ENCODE measurements around the gene NISCH.

NISCH gene

DNA sequence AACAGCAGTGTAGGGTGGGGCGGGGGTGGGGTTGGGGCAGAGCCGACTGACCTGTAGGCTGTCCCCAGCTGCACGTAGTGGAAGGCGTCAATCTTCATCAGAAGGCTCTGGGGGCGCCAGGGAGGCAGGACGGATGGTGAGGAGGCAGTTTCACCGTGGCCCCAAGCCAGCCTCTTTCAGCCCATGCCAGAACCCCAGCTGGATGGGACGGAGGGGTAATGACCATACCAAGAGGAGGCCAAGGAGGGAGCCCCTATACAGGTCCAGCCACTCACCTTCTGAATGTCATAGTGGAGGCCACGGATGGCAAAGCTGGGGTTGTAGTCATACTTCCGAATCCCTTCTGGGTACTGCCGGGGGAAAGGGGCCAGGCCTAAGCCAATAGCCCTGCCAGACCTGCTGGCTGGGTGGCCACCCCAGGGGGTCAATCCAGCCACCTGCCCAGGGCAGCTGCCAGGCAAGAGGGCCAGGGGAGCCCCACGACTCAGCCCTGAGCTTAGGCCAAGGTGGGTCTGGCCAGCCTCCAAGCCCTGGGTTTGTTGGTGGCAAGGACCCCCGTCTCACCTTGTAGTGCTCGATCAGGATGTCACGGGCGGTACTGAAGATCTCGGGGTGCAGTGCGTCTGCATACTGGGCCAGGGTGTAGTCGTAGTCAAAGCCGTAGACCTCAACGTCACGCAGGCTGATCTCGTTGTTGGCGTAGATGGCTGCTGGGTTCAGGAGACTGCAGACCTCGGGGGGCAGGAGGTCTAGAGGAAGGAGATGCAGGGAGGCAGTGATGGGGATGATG, 73.4 kb downstream of the NISCH start:
- no peak for DNase-seq

DNA sequence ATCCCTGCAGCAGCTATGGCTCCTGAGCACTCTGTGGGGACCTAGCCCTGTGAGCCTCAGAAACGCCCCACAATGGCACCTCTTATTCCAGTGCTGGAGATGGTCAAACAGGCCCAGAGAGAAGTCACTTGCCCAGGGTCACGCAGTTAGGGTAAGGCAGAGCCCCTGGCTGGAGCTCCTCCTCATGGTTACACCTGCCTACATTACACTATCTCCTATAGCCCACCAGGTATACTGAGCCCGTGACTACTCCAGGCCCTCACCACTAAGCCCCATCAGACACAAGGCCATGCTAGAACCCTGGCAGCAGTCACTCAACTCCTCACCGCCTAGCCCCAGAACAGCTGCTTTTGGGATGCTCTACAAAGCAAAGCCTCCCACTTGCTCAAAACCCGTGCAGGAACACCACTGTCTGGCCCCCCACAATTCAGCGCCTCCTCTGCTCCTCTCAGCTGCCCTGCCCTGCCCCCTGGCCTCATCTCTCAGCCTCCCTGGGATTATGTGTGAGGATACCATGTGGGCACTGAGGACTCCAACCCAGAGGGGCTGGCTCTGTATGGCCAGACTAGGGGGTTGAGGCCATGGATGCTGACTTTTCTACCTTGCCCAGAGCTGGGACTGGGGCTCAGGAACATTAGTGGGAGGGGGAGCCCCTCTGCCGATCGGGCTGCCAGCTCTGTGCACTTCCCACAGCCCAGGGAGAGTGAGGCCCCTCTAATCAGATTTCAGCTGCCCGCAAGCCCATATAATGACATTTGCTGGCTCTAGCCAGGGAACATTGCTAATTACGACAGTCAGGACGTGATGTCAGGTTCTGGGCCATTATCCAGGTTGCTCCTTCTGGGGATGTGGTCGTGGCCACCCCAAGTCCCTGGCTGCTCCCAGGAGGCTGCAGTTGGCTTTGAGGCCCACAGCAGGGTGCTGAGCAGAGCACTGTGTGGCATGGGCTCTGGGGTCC, 74.3 kb downstream of the NISCH start:
- no peak for DNase-seq

DNA sequence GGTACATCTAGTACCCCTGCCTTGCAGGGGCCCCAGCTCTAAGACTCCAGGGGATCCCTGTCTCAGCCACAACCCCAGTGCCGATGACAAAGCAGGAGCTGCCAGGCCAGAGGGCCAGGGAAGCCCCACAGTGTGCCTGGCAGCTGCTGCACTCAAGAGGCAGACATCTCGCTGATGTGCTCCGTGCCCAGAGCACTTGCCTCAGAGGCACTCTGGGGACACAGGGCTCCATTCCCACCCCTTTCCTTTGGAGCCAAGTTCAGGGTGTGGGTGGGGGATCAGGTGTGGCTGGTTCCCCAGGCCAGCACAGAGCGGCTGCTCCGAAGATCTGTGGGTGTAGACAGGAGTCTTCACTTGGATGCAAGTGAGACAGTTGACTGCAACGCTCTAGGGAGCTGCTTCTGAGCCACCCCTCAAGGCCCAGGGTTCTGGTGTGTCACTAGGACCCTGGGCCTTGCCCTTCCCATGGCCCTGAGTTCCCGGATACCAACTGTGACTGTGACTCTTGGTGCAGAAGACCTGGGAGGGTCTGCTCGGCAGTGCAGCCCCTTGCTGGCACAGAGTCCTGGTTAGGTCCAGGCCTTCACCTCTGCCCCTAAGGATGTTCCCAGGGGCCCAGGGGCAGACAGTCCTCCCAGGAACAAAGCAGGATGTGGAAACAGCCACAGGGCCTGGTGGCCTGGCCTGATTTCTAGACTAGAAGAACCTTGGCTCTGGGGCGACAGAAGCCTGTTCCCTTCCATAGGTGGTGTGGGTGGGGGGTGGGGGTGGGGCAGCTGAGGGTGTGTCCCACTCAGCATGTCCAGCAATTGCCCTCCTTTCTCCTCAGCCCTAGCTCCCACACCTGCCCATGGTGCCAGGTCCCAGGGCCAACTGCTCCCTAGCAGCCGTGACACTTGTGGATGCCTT, 75.8 kb downstream of the NISCH start:
- no peak for DNase-seq

DNA sequence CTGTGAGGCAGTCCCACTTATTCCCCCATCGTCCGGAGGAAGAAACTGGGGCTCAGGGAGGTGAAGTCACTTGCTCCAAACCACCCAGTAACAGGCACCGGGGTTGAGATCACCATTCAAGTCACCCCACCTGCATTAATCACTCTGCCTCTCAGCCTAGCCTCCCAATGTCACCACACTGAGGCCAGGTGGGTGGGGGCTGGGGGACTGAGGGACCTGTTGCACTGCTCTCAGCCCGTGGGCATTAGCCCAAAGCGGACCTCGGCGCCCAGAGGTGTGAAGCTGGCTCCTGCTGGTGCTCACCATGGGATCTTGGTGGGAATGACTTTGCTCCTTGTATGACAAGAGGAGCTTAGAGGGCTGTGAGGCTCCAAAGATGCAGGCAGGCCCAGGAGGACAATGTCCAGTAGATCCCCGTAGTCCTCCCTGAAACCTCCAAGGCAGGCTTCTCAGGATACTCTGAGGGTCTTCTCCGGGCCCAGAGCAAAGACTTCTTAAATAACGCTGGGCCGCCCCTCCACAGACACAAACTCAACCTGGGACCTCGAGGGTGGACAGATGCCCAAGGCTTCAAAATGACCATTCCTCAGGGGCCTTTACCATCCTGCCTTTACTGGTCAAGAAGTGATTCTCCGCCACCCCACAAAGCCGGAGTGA, 76.6 kb downstream of the NISCH start:
- no peak for DNase-seq

DNA sequence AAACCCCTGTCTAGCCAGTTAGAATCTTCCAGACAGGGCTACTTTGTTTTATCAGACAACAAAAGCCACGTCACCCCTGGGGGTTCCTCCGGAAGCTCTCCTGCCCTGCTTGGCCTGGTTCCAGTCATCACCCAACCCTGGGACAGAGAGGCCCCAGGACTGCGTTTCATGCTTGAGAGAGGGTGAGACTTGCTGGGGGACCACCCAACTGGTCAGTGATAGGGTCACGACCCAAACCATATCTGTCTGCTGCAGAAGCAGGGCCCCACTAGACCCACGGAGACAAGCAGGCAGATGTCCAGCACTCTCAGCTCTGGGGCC, 77.1 kb downstream of the NISCH start:
- peak; percentile 29 for DNase-seq

DNA sequence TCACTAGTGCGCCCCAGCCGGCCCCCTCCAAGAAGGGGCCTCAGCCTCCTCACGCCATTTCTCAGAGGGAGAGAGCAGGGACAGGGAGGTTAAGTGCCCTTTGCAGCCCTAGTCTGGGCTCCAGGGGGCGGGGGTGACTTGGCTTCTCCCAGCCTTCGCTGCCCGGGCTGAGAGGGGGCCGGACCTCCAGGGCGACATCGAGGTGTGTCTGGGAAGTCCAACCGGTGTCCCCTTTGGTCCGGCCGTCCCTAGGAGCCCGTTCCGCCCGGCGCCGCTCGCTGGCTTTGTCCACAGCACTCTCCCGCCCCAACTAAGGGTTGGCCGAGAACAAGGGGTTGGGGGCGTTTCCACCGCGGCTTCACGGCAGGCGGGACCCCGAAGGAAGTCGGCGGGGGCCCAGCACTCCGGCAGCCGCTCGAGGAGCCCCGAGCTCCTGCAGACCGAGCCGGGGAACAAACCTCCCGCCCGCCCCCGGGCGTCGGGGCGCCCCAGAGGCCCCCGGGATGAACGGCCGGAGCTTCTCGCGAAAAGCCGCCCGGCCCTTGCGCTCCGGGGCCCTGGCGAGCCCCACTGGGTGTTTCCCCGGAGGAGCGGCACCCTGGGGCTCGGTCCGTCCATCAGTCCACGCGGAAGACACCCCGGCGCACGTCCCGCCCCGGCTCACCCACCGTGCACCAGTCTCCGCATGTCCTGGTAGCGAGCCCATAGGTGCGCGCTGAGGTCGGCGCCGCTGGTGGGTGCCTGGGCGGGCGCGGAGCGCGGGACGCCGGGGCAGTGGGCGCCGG, 77.6 kb downstream of the NISCH start:
- DNase-seq = peak; percentile 41

DNA sequence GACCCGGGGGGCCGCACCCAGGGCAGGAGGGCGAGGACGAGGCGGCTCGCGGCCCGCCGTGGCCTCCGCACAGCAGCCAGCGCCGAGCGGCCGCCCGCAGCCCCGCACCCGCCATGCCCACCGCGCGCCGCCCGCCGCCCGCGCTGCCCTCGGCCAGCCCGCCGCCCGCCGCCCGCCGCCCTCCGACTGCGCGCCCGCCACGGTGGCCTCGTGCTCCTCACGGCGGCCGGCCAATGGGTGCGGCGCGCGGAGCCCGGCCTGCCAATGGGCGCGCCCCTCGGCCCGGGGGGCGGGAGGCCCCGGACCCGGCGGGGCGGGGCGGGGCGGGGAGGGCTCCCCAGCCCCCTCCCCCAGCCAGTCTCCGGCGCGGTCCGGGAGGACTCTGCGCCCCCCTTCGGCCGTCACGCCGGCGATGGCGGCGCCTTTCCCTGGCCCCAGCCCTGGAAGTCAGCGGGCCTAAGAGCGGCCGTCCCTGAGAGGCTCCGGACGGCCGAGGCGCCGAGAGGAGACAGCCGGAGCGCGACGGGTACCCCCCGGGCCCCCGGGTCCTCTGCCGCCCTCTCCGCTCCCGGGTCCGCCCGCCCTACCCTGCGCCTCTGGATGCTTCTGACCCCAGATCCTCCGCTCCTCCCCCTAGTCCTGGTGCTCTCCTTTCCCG, 78.3 kb downstream of the NISCH start, which contains the start of gene NT5DC2:
NT5DC2 (minus strand) TSS at position 235 of the 658 bp plus-strand sequence; CDS start at position 115, 120 bp downstream.
- peak; percentile 74 for DNase-seq

DNA sequence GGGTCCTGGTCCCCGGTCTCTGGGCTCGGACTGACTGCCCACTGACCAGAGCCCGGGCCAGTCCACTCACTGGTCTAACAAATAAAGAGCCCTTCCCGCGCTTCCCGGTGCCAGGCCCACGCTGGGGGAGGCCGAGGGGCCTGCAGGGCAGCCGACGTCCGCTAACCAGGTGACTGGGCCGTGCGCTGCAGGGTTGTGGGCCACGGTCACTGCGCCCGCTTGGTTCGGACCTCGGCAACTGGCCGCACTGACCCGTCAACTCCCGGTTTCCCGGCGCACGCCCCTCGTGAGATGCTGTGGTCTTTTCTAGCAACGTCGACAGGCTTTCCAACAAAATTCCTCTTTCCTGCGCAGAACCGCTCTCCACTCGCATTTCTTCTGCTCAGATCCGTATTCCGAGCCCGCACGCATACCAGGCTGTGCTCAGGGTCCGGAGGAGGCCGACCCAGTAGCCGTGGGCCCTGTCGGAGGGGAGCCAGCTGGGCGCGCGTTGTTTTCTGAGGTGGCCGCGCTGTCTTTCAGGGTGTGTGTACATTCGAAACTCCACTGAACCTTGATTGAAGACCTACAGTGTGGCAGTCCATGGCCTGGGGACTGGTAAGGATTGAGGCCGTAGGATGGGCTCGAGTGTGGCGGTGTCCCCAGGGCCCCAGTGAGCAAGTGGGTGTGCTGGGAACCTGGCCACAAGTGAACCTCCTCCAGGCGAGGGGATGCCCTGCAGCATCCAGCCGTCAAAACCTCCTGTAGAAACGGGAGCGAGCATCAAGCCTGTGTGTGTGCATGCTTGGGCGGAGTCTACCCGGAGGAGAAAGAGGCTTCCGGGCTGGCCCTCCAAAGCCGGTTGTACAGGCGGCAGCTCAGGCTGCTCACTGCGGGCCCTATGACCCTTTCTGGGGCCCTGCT, 79.1 kb downstream of the NISCH start:
- DNase-seq = no peak

DNA sequence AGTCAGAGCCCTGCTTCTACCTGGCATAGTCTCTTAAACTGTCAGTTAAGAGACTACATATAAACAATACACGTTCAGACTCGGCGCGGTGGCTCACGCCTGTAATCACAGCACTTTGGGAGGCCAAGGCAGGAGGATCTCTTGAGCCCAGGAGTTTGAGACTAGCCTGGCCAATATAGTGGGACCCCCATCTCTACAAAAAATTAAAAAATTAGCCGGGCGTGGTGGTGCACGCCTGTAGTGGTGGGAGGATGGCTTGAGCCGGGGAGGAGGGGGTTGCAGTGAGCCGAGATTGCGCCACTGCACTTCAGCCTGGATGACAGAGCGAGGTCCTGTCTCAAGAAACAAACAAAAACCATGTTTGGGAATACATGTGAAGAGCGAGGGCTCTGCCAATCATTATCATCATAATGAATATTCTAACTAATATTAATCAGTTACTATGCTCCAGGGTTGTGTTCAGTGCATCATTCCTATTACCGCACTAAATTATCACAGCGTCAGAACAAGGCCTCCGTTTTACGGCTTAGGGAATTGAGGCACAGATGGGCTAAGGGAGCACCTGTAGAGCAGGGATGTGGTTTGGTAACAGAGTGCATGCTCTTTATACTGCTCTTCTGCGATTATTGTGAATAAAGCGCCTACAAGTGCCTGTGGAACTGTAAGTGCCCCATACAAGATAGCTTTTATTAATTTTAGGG, 80.2 kb downstream of the NISCH start:
- no peak for DNase-seq

DNA sequence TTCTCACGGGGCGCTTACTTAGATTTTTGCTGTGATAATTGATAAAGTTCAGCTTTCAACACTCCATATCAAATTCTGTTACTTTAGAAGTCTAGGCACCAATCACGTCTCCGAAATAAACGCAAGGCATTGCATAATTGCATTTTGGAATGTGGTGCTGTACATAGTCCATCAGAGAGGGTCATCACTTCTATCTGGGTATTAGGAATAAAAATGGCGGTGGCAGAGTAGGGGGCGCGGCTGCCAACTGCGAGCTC, 80.6 kb downstream of the NISCH start:
- DNase-seq = no peak

DNA sequence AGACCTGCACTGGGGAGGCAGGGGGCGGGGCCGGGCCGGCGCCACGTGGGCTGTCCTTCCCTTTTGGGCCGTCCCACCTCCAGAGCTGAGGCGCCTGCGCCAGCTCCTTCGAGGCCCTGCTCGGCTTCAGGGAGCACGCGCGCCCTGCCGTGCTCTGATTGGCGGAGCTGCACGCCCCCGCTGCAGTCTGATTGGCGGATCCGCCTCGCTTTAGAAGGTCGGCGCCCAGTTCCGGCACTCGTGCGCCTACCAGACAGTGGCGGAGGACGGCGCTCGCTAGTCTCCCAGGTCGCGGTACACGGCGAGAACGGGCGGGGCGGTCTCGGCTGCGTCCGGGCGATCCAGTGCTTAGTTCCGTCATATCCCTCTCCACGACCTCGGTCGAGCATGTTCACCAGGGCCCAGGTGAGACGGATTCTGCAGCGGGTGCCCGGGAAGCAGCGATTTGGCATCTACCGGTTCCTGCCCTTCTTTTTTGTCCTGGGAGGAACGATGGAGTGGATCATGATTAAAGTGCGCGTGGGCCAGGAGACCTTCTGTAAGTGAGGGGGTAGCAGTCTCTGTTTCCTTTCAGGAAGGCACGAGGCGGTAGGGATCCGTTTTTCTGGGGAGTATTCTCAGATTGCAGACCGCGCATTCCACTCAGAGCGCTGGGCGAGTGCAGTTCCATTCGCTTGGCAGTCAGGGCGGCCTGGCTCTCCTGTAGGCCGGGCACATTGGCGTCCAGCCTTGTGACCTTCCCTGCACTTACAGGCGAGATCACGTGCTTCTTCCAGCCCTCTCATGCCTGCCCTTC, 81.2 kb downstream of the NISCH start, which contains the start of gene UQCC5:
UQCC5 (plus strand) TSS at position 237 of the 796 bp plus-strand sequence; CDS start at position 388, 151 bp downstream.
- DNase-seq = peak; percentile 97

DNA sequence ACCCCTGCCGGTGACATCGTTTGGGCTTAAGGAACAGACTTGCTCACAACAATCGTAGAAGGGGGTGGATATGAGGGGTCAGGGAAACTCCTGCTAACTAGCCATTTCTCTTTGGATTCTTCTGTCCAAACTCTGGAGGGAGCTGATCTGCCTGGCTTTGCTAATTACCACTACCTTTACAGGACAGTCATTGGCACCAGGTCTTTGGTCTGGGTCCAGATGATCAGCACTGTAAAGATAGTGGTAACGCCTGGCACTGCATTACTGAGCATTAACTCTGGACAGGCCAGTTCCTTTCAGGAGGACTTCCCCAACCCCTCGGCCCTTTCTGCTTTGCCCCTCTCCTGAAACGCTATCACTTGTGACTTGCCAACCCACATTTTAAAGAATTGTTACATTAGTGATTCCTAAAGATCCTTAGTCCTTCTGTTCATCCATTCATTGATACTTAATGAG, 81.8 kb downstream of the NISCH start:
- DNase-seq = no peak

DNA sequence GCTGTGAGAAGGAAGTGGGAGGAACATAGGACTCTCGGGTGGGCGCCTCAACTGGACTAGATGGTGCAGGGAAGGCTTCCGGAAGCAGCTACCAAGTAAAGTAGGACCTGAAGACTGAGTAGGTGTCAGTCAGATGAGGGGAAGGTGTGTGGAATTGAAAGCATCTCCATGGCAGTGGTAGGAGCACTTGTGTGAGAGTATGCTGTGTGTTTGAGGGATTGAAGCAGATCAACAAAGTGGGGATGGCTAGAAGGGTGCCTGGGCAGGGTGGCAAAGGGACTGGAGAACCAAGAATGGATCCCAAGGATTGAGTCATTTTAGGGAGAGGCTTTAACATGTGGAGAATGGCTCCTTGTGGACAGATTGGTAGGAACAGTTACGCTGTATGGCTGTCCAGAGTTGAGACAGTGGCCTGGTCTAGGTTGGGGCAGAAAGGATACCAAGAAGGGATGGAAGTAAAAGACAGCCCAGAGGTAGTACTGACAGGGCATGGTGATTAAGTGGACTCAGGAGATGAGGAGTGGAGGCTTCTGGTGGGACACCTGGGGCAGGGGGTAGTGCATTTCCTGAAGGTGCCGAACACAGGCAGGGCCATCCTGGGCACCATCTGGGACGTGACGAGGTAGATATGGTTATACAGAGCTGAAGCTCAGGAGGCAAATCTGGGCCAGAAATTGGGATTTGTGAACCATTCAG, 82.5 kb downstream of the NISCH start:
- no peak for DNase-seq

DNA sequence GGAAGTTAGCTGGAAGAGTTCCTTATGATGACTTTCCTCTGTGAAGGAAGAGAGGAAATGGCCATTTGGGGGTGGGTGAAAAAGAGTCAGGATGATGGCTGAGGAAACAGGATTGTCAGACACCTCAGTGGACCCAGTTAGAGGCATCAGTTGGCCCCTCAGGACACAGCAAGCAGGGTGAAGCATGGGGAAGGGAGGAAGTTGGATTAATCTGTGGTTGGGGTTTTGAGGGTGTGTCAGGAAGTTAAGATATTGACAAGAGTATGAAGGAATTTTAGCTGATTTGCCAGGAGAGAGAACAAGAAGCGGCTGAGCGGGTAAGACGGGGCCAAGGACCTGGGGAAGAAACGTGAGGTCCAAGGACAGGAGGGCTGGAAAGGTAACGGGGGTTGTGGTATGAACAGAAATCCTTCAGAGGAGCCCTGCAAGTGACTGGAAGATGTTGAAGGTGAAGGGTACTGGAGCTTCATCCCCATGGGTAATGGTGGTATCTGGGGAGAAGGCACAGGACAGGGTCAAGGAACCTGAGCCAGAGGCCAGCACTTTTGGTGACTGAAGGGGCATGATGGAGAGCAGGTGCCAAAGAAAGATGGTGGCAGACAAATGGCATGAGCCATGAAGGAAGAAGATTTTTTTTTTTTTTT, 83.7 kb downstream of the NISCH start:
- no peak for DNase-seq

DNA sequence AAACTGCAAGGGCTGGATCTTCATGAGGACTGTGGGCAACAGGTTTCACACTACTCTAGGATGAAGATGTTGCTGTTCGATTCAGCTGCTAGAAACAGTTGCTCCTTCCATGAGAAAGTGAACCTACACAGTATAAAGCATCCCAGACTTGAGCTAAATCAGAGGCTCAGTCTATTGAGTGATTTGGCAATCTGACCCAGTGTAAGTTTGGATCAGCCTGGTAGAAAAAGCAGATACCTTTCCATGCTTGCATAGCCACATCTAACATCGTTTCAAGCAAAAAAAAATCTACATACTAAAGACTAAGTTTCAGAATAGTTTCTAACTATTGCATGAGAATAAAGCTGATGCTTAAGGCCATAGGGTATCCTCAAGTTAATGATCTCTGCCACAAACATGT, 85.6 kb downstream of the NISCH start:
- DNase-seq = no peak

All from CD4-positive, alpha-beta T cell treated with Interleukin-17A for 4 hours (primary cell).